NCI-H1092 (cell line): ENCODE results near the gene GOLGA1.

Source experiments
- DNase-seq: peaks from one replicate; lab custom pipeline; 2025; lab: John Stamatoyannopoulos, UW

The GOLGA1 gene

DNA sequence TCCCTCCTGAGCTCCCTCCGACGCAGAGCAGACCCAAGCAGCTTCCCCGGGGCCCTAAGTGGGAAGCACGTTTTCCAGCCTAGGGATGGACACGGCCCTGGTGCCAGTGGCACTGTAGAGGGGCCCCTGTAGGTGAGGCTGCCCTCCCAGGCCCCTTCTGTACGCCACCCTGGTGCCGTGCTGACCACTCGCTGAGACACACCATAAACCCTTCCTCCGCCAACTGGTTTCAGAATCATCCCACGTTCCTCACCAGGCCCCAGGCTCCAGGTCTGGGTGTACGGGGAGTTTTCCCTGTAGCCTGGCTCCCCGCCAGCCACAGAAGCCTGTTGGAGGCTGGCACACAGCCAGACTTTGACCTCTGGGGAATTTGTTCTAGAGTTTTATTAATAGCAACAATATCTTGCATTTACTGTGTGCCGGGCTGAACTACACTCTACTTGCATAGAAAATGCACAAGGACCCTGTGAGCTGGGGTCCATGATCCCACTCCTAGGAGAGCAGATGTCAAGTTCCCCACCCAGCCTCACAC is 105.8 kb downstream of the GOLGA1 start:
- peak; percentile 82 for DNase-seq

DNA sequence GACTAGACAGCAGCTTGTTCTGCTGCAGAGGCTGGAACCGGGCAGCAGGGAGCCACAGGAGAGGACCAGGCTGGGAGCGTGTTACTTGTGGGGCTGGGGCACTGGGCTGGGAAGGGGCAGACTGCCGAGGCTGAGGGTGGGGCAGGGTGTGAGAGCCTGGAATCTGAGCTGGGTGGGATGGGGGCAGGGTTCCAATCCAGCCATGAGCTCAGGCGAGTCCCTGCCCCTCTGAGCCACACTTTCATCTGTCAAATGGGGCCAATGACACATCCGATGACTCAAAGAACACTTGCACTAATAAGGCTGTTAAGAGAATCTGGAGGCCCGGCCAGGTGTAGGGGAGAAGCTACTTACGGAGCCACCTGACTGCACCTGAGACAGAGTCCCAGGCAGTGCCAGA is 106.3 kb downstream of the GOLGA1 start:
- DNase-seq, result no peak

DNA sequence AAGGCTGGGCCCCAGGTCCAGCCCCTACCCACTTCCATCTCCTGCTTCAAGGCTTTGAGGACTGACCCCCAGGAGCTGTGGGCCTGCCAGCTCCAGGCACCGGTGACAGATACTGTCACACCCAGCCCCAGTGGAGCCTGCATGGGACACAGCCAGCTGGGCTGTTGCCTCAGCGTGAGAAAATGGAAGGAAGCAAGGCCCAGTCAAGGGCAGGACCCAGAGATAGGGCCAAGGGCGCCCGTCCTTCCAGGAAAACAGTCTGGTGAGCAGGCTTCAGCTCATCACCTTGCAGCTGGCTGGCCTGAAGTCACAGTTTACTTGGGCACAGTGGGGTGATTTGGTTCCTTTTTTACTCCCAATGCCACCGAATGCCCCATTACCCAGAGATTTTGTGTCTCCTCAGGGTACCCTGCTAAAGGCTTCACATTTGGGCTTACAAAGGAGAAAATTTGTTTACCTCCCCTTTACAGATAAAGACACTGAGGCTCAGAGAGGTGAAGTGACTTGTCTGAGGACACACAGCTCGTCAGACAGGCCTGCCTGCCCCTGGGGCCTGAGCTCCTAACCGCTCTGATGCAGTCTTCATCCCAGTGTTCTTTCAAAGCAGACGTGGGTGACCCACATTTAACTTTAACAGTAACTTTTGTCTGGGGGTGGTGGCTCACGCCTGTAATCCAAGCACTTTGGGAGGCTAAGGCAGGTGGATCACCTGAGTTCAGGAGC is 109.1 kb downstream of the GOLGA1 start:
- DNase-seq, result no peak

DNA sequence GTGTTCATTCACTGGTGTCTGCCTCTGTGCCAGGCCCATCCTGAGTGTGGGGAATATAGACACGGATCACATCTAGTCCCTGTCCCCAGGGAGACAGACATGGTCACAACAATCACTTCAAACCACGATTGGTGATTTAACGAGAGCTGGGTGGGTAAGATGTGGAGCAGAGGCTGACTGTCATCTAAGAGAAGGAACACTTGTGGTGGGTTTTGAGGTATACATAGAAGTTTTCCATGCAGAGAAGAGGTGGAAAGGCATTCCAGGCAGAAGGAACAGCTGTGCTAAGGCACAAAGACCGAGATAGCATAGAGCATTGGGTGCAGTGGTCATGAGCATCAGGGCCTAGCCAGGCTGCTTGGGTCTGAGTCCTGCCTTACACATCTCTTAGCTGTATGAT is 110.3 kb downstream of the GOLGA1 start:
- no peak for DNase-seq

DNA sequence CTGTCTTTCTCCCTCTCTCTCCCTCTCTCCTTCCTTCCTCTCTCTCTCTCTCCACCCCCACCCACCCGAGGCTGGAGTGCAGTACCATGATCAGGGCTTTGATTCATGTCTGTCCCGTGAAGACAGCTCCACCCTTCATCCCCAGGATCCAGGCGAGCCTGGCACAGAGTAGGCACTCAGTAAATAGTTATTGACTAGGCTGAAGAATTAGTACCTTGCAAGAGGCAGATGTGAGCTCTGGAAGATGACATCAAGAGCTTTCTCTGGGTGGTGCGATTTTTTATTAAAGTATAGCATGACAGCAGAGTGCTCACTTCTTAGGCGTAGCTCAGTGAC is 111.6 kb downstream of the GOLGA1 start:
- DNase-seq, result no peak

DNA sequence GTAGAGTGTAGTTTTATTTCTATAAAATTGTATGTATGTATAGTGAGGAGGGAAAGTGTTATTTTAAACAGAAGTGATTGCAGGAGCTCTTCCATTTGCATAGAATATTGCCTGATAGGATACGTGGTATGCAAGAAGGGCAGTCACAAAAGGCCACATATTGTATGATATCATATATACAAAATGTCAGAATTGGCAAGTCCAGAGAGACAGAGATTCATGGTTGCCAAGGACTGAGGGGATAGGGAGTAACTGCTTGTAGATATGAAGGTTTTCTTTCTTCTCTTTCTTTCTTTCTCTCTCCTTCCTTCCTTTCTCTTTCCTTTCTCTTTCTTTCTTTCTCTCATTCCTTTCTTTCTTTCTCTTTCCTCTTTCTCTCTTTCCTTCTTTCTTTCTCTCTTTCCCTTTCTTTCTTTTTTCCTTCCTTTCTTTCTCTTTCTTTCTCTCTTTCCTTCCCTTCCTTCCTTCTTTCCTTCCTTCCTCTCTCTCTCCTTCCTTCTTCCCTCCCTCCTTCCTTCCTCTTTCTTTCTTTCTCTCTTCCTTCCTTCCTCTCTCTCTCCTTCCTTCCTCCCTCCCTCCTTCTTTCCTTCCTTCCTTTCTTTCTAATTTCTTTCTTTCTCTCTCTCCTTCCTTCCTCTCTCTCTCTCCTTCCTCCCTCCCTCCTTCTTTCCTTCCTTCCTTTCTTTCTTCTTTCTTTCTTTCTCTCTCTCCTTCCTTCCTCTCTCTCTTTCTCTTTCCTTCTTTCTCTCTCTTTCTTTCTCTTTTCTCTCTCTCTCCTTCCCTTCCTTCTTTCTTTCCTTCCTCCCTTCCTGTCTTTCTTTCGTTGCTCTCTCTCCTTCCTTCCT is 112.2 kb downstream of the GOLGA1 start:
- DNase-seq, result no peak
